Measurements from ENCODE around the gene SASH1.

The SASH1 gene

DNA sequence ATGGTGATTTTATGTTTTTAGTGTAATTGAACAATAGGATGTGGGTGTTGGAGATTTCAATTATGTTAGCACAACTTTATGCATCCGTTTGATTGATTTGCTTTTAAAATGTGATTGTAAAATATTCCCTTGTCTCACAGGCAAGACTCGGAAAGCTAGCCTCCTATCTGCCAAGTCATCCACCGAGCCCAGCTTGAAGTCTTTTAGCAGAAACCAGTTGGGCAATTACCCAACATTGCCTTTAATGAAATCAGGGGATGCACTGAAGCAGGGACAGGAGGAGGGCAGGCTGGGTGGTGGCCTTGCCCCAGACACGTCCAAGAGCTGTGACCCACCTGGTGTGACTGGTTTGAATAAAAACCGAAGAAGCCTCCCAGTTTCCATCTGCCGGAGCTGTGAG lies 200.9 kb downstream of the SASH1 start:
- TF ChIP-seq JUND (IDR thresholded peaks at IDR 0.05; ENCODE audit: low read depth), result no peak
- no peak for DNase-seq (ENCODE audit: low read depth in 1 of 2, low spot score in 1 of 2)
- in situ Hi-C loops (cut with HindIII; ENCODE audit: low pct_unique_long_range_greater_than_20kb, low sequenced_read_pairs), result no loop called here

DNA sequence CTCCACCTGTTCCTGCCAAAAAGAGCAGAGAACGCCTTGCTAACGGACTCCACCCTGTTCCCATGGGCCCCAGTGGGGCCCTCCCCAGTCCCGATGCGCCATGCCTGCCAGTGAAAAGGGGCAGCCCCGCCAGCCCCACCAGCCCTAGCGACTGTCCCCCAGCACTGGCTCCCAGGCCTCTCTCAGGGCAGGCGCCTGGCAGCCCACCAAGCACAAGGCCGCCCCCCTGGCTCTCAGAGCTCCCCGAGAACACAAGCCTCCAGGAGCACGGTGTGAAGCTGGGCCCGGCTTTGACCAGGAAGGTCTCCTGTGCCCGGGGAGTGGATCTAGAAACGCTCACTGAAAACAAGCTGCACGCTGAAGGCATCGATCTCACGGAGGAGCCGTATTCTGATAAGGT lies 201.8 kb downstream of the SASH1 start:
- DNase-seq (ENCODE audit: low read depth in 1 of 2, low spot score in 1 of 2), result no peak
- in situ Hi-C loops (cut with HindIII; ENCODE audit: low pct_unique_long_range_greater_than_20kb, low sequenced_read_pairs), result no loop called here
- no peak for TF ChIP-seq JUND (IDR thresholded peaks at IDR 0.05; ENCODE audit: low read depth)

DNA sequence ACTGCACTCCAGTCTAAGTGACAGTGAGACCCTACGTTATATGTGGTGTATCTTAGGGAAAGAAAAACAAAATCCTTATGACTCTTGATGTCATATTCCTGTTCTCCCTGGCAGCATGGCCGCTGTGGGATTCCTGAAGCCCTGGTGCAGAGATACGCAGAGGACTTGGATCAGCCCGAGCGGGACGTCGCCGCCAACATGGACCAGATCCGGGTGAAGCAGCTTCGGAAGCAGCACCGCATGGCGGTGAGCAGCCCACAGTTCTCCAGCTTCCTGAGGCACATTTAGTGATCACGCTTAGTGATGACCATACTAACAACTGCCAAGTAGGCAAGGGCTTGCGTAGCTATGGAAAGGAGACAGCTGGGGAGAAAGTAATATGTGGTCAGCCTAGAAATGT lies 203.3 kb downstream of the SASH1 start:
- in situ Hi-C loops (cut with HindIII; ENCODE audit: low pct_unique_long_range_greater_than_20kb, low sequenced_read_pairs), result no loop called here
- DNase-seq (ENCODE audit: low read depth in 1 of 2, low spot score in 1 of 2), result no peak
- TF ChIP-seq JUND (IDR thresholded peaks at IDR 0.05; ENCODE audit: low read depth), result no peak

DNA sequence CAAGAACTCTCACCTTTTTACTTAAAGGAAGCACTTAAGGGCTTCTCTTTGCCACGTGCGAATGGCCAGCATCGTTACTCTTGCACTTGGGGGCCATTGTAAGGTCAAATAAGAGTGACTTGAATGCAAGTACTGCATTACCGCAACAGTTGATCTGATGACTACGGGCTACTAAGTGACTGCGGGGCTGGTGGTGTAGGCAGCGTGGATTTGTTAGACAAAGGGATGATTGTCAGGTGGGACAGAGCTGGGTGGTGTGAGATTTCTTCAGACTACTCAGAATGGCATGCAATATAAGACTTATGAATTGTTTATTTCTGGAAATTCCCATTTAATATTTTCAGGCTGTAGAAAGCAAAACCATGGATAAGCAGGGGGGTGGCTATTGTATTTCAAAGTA lies 204.5 kb downstream of the SASH1 start:
- in situ Hi-C loops (cut with HindIII; ENCODE audit: low pct_unique_long_range_greater_than_20kb, low sequenced_read_pairs), result no loop called here
- TF ChIP-seq JUND (IDR thresholded peaks at IDR 0.05; ENCODE audit: low read depth), result no peak
- DNase-seq (ENCODE audit: low read depth in 1 of 2, low spot score in 1 of 2), result no peak

DNA sequence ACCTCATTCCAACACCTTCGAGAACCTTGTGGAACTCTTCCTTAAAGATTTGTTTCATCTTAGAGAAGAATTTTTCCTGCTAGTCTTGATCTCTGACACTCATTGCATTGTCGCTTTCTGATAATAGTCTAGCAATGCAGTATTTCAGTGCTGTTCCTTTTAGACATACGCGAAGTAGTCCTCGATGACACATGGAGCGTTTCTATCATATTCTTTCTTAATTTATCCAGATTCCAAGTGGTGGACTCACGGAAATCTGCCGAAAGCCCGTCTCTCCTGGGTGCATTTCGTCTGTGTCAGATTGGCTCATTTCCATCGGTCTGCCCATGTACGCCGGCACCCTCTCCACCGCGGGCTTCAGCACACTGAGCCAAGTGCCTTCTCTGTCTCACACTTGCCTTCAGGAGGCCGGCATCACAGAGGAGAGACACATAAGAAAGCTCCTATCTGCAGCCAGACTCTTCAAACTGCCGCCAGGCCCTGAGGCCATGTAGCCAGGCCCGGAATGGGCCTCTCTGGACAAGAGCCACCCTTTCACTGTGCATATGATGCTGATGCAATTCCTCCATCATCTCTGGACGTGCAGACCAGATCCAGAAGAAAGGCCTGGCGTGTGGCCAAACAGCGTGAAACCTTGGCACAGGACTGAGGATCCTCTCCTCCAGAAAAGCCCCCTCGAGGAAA lies 205.6 kb downstream of the SASH1 start:
- in situ Hi-C loops (cut with HindIII; ENCODE audit: low pct_unique_long_range_greater_than_20kb, low sequenced_read_pairs), result no loop called here
- TF ChIP-seq JUND (IDR thresholded peaks at IDR 0.05; ENCODE audit: low read depth), result no peak
- no peak for DNase-seq (ENCODE audit: low read depth in 1 of 2, low spot score in 1 of 2)

DNA sequence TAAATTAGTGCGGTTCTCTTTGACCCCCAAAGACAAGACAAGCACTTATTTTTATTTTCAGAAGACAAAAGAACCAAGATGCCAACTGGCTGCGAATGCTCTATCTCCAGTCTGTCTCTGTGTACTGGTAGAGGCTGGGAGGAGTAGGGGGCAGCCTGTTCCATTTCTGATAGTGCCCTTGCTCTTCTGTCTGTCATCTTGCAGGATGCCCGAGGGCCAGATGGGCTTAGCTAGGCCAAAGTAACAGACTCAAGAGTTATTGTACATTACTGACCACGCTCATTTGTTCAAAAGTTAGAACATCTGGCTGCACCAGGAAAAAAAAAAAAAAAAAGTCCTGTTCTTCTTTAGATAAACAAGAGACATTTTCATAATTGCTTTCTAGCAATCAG lies 206.1 kb downstream of the SASH1 start:
- TF ChIP-seq JUND (IDR thresholded peaks at IDR 0.05; ENCODE audit: low read depth), result no peak
- in situ Hi-C loops (cut with HindIII; ENCODE audit: low pct_unique_long_range_greater_than_20kb, low sequenced_read_pairs), result no loop called here
- DNase-seq (ENCODE audit: low read depth in 1 of 2, low spot score in 1 of 2), result no peak

DNA sequence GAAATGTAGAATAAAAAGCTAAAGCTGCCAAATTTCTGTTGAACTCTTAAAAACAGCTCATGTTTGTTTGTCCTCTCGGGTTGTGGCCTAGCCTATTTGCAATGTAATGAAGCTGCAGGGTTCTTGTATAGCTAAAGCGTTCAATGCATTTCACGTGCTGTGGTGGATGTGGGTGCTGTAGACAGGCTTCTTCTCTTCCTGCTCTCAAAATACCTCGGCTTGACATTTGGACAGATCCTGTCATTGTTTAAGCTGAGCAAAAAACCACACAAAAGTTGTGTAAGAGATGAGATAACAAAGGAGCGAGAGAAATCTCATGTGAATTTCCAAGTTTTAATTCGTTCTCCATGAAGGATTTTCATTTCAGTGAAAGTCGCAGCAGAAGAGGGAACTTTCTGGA lies 207.9 kb downstream of the SASH1 start:
- TF ChIP-seq JUND (IDR thresholded peaks at IDR 0.05; ENCODE audit: low read depth), result no peak
- in situ Hi-C loops (cut with HindIII; ENCODE audit: low pct_unique_long_range_greater_than_20kb, low sequenced_read_pairs), result no loop called here
- no peak for DNase-seq (ENCODE audit: low read depth in 1 of 2, low spot score in 1 of 2)

DNA sequence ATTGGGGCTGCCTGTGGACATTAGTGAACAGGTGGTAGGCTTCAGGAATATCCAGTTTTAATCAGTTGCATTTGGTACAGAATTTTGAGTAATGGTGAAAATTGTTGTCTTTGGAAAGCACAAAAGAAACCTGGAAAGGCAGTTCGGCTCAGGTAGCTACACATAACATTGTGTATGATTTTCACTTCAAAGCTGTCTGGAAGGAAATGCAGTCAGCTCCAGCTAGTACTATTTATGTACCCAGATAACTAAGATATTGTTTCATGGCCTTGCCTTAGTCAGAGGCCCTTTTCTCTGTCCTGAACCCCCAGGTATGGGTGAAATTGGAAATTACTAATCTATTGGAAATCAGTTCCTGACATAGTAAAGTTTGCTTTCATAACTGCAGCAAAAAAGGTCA lies 208.6 kb downstream of the SASH1 start:
- no peak for TF ChIP-seq JUND (IDR thresholded peaks at IDR 0.05; ENCODE audit: low read depth)
- in situ Hi-C loops (cut with HindIII; ENCODE audit: low pct_unique_long_range_greater_than_20kb, low sequenced_read_pairs), result no loop called here
- no peak for DNase-seq (ENCODE audit: low read depth in 1 of 2, low spot score in 1 of 2)

DNA sequence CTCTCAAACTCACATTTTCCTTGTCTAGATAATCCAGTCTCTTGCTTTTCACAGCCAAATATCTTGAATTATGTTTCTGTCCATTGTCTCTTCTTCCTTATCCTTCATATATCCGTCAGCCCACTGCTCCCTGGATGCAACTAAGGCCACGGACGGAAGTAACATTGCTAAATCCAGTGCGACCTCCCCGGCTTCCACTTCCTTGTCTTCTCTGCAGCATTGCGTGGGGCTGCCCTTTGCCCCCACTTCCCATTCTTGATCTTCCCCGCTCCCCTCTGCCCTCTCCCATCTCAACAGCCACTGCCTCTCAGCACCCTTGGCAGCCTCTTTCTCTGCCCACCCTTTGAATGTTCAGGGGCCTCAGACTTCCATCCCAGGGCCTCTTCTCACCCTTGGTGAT lies 213.8 kb downstream of the SASH1 start:
- TF ChIP-seq JUND (IDR thresholded peaks at IDR 0.05; ENCODE audit: low read depth), result no peak
- in situ Hi-C loops (cut with HindIII; ENCODE audit: low pct_unique_long_range_greater_than_20kb, low sequenced_read_pairs), result no loop called here
- no peak for DNase-seq (ENCODE audit: low read depth in 1 of 2, low spot score in 1 of 2)

DNA sequence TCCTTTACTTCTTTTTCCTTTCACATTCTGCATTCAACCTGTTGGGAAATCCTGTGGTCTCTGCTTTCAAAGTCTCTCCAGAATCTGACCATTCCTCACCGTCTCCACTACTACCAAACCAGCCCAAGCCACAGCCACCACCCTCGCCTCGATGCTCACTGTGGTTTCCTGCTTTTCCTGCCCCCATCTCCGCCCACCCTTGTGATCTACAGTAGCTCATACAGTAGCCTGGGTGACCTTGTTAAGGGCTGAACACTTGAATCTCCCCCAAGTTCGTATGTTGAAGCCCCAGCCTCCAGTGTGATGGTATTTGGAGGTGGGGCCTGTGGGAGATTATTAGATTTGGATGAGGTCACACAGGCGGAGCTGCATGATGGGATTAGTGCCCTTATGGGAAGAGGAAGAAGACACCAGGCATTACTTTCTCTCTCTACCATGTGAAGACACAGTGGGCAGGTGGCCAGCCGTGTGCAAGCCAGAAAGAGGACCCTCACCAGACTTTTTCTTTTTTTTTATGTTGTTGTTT lies 215.2 kb downstream of the SASH1 start:
- in situ Hi-C loops (cut with HindIII; ENCODE audit: low pct_unique_long_range_greater_than_20kb, low sequenced_read_pairs), result no loop called here
- TF ChIP-seq JUND (IDR thresholded peaks at IDR 0.05; ENCODE audit: low read depth), result no peak
- DNase-seq (ENCODE audit: low read depth in 1 of 2, low spot score in 1 of 2), result no peak

DNA sequence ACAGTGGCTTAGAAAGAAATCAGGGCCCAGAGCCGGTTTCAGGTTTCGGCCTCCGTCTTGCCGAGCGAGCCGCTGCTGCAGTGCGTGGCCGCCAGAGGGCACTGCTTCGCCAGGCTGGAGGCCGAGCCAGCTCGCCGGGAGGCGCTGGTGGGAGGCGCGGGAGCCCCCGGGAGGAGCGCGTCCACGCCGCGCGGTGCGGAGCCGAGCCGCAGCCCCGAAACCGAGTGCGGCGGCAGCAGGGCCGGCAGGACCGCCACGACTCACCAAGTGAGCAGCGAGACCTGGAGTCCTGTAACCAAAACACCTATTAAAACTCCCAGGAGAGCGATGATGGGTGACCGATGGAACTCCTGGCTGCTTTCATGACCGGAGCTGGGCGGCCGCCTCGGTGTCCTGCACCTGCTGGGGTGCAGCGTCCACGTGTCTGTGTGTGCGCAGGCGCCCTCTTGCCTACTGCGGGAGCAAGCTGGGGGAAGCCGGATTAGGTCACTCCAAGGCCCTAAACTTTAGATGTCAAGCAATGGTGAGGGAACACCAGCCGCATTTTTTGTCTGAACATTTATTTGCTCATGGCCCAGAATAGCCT lies 217.3 kb downstream of the SASH1 start:
- peak; percentile 52 to 68 for DNase-seq (ENCODE audit: low read depth in 1 of 2, low spot score in 1 of 2)
- in situ Hi-C loops (cut with HindIII; ENCODE audit: low pct_unique_long_range_greater_than_20kb, low sequenced_read_pairs), result no loop called here
- no peak for TF ChIP-seq JUND (IDR thresholded peaks at IDR 0.05; ENCODE audit: low read depth)

DNA sequence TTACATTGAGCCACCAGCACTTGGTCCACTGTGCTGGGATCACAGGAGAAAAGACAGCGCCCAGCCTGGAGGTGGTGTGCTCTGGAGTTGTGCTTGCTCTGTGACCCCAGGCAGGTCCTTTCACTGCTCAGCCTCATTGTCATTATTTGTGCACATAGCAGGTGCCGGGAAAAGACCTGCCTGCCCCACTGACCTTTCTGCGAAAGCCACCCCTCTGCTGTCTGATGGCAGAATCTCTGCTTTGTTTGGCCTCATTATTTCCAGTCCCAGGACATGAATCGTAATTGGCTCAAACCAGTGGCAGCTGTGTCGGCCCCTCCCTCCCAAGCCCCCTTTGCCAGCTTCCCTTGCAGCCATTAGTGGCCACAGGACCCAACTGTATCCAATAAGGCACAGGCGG lies 219.0 kb downstream of the SASH1 start:
- DNase-seq (ENCODE audit: low read depth in 1 of 2, low spot score in 1 of 2), result no peak
- TF ChIP-seq JUND (IDR thresholded peaks at IDR 0.05; ENCODE audit: low read depth), result no peak
- in situ Hi-C loops (cut with HindIII; ENCODE audit: low pct_unique_long_range_greater_than_20kb, low sequenced_read_pairs), result no loop called here

DNA sequence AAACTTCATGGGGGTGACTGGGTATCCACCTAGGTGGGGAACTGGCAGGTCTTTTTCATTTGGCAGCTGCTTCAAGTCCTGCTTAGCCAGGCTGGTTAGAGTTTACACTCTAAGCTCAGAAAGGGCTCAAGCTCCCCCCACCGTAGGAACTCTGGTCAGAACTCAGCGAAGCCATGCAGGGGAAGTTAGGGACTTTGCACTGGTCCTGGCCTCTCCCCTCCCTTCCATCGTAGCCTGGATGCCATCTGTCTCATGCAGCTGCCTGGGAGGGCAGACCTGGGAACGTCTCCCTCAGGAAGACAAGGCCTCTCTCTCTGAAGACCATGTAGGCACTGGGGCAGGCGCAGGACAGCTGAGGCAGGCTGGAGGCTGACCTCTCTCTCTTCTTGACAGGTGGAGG lies 220.4 kb downstream of the SASH1 start:
- DNase-seq (ENCODE audit: low read depth in 1 of 2, low spot score in 1 of 2), result no peak
- no peak for TF ChIP-seq JUND (IDR thresholded peaks at IDR 0.05; ENCODE audit: low read depth)
- in situ Hi-C loops (cut with HindIII; ENCODE audit: low pct_unique_long_range_greater_than_20kb, low sequenced_read_pairs), result no loop called here
